ENCODE measurements around the gene AVPR2.

- no peak for TF ChIP-seq EZH2 (IDR thresholded peaks at IDR 0.05; ENCODE audit: low read depth)
- TF ChIP-seq, protein P1, sequence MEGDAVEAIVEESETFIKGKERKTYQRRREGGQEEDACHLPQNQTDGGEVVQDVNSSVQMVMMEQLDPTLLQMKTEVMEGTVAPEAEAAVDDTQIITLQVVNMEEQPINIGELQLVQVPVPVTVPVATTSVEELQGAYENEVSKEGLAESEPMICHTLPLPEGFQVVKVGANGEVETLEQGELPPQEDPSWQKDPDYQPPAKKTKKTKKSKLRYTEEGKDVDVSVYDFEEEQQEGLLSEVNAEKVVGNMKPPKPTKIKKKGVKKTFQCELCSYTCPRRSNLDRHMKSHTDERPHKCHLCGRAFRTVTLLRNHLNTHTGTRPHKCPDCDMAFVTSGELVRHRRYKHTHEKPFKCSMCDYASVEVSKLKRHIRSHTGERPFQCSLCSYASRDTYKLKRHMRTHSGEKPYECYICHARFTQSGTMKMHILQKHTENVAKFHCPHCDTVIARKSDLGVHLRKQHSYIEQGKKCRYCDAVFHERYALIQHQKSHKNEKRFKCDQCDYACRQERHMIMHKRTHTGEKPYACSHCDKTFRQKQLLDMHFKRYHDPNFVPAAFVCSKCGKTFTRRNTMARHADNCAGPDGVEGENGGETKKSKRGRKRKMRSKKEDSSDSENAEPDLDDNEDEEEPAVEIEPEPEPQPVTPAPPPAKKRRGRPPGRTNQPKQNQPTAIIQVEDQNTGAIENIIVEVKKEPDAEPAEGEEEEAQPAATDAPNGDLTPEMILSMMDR (conservative IDR thresholded peaks at IDR 0.05), result no peak
These were observed 21.5 kb downstream of the AVPR2 start, which contains the start of gene ARHGAP4 for GRCh38 chrX:153925739-153926551.

Measured in PC-9 (cell line).